Activated CD8-positive, alpha-beta memory T cell treated with anti-CD3 and anti-CD28 coated beads, Interleukin-2, amount 50 U/mL, for 1 hour (primary cell): ENCODE data around the gene AQP7.
"Not testable (repeated sequence)": the region's sequence is repeated elsewhere in the genome, so short reads cannot be mapped to it uniquely, and the experiment has no call there.

Source experiments
- DNase-seq: peaks from one replicate; pipeline ENCODE4 v3.0.0-alpha.2; 2020; ENCODE audit errors: extremely low read depth

Gene AQP7

GRCh38 chr9:33433871-33434270, 31.5 kb upstream of the AQP7 start:
- DNase-seq = no peak

GRCh38 chr9:33431420-33431819, 29.1 kb upstream of the AQP7 start:
- DNase-seq = no peak

GRCh38 chr9:33430942-33431341, 28.6 kb upstream of the AQP7 start:
- no peak for DNase-seq

GRCh38 chr9:33429256-33429985, 27.1 kb upstream of the AQP7 start:
- DNase-seq = no peak

- no peak for DNase-seq
Observed at GRCh38 chr9:33426843-33427293, 24.5 kb upstream of the AQP7 start.

- no peak for DNase-seq
Observed at GRCh38 chr9:33425128-33425533, 22.8 kb upstream of the AQP7 start.

GRCh38 chr9:33424492-33424891, 22.1 kb upstream of the AQP7 start:
- DNase-seq = not testable (repeated sequence)

GRCh38 chr9:33424043-33424442, 21.7 kb upstream of the AQP7 start:
- DNase-seq = not testable (repeated sequence)

- DNase-seq = no peak
Observed at GRCh38 chr9:33419708-33420303, 17.4 kb upstream of the AQP7 start.

GRCh38 chr9:33418090-33418489, 15.7 kb upstream of the AQP7 start:
- no peak for DNase-seq

GRCh38 chr9:33416996-33417395, 14.6 kb upstream of the AQP7 start:
- no peak for DNase-seq

GRCh38 chr9:33415501-33416038, 13.2 kb upstream of the AQP7 start:
- DNase-seq = peak; percentile 89

GRCh38 chr9:33414889-33415500, 12.6 kb upstream of the AQP7 start:
- no peak for DNase-seq

GRCh38 chr9:33414268-33414667, 11.9 kb upstream of the AQP7 start:
- DNase-seq = no peak

- no peak for DNase-seq
Observed at GRCh38 chr9:33408087-33408486, 5.7 kb upstream of the AQP7 start.

GRCh38 chr9:33407061-33407460, 4.7 kb upstream of the AQP7 start:
- DNase-seq = no peak

- no peak for DNase-seq
Observed at GRCh38 chr9:33404788-33405362, 2.5 kb upstream of the AQP7 start.

GRCh38 chr9:33403941-33404787, 1.8 kb upstream of the AQP7 start:
- DNase-seq = no peak

GRCh38 chr9:33401809-33402208, 559 bp downstream of the AQP7 start:
- DNase-seq = not testable (repeated sequence)

- DNase-seq = not testable (repeated sequence)
Observed at GRCh38 chr9:33399047-33399446, 3.3 kb downstream of the AQP7 start.

GRCh38 chr9:33397801-33398200, 4.6 kb downstream of the AQP7 start:
- not testable (repeated sequence) for DNase-seq
